Ishikawa (cell line): ENCODE data around the gene IGFN1.

Experiments used
- CEBPB ChIP-seq: IDR thresholded peaks from 2 replicates; pipeline ENCODE4 v1.6.1; 2012
- CREB1 ChIP-seq: IDR thresholded peaks from 2 replicates; pipeline ENCODE4 v1.6.1; 2012; ENCODE audit warnings: low read depth
- EGR1 ChIP-seq: IDR thresholded peaks from 2 replicates; pipeline ENCODE4 v1.6.1; 2012
- EP300 ChIP-seq: IDR thresholded peaks from 2 replicates; pipeline ENCODE4 v1.6.1; 2012; ENCODE audit warnings: borderline replicate concordance
- FOXM1 ChIP-seq: IDR thresholded peaks from 2 replicates; pipeline ENCODE4 v1.6.1; 2012; ENCODE audit warnings: low read depth, borderline replicate concordance
- NFIC ChIP-seq: IDR thresholded peaks from 2 replicates; pipeline ENCODE4 v1.6.1; 2012
- RAD21 ChIP-seq: IDR thresholded peaks from 2 replicates; pipeline ENCODE4 v1.6.1; 2012; ENCODE audit warnings: low read depth
- TAF1 ChIP-seq: IDR thresholded peaks from 2 replicates; pipeline ENCODE4 v1.6.1; 2012; ENCODE audit warnings: low read depth, mild to moderate bottlenecking
- TCF12 ChIP-seq: IDR thresholded peaks from 2 replicates; pipeline ENCODE4 v1.6.1; 2012; ENCODE audit warnings: low read depth
- TEAD4 ChIP-seq: IDR thresholded peaks from 2 replicates; pipeline ENCODE4 v1.6.1; 2012
- YY1 ChIP-seq: IDR thresholded peaks from 2 replicates; pipeline ENCODE4 v1.6.1; 2012; ENCODE audit warnings: low read depth
- ZBTB7A ChIP-seq: IDR thresholded peaks from 2 replicates; pipeline ENCODE4 v1.6.1; 2012; ENCODE audit warnings: low read depth
- TF ChIP-seq, protein P1 (sequence below): IDR thresholded peaks from 2 replicates; pipeline ENCODE4 v1.6.1; 2012; ENCODE audit warnings: low read depth, mild to moderate bottlenecking
- TF ChIP-seq, protein P2 (sequence below): IDR thresholded peaks from 2 replicates; pipeline ENCODE4 v1.6.1; 2012
- TF ChIP-seq, protein P3 (sequence below): IDR thresholded peaks from 2 replicates; pipeline ENCODE4 v1.6.1; 2012

Gene IGFN1

DNA sequence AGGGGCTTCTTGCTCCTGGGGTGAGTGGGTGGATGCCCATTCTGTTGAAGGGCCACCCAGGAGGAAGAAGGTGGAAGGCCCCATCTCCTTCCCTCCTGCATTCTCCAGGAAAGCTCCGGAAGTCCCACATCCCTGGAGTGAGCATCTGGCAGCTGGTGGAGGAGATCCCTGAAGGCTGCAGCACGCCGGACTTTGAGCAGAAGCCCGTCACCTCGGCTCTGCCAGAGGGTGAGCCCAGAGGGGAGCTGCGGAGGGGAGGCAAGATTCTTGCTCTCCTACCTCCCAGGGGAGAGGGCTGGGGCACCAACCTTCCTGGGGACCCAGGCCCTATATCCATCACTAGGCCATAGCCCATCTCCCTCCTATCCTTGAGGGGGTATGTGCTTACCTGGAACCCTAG lies 3.4 kb downstream of the IGFN1 start:
- no peak for TF ChIP-seq FOXM1
- TF ChIP-seq NFIC, result no peak
- TF ChIP-seq, protein P1, sequence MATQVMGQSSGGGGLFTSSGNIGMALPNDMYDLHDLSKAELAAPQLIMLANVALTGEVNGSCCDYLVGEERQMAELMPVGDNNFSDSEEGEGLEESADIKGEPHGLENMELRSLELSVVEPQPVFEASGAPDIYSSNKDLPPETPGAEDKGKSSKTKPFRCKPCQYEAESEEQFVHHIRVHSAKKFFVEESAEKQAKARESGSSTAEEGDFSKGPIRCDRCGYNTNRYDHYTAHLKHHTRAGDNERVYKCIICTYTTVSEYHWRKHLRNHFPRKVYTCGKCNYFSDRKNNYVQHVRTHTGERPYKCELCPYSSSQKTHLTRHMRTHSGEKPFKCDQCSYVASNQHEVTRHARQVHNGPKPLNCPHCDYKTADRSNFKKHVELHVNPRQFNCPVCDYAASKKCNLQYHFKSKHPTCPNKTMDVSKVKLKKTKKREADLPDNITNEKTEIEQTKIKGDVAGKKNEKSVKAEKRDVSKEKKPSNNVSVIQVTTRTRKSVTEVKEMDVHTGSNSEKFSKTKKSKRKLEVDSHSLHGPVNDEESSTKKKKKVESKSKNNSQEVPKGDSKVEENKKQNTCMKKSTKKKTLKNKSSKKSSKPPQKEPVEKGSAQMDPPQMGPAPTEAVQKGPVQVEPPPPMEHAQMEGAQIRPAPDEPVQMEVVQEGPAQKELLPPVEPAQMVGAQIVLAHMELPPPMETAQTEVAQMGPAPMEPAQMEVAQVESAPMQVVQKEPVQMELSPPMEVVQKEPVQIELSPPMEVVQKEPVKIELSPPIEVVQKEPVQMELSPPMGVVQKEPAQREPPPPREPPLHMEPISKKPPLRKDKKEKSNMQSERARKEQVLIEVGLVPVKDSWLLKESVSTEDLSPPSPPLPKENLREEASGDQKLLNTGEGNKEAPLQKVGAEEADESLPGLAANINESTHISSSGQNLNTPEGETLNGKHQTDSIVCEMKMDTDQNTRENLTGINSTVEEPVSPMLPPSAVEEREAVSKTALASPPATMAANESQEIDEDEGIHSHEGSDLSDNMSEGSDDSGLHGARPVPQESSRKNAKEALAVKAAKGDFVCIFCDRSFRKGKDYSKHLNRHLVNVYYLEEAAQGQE, result no peak
- TF ChIP-seq TEAD4, result no peak
- no peak for TF ChIP-seq EP300
- no peak for TF ChIP-seq YY1
- no peak for TF ChIP-seq CEBPB
- TF ChIP-seq EGR1, result no peak
- TF ChIP-seq, protein P2, sequence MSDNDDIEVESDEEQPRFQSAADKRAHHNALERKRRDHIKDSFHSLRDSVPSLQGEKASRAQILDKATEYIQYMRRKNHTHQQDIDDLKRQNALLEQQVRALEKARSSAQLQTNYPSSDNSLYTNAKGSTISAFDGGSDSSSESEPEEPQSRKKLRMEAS, result no peak
- no peak for TF ChIP-seq TAF1
- TF ChIP-seq CREB1, result no peak
- TF ChIP-seq, protein P3, sequence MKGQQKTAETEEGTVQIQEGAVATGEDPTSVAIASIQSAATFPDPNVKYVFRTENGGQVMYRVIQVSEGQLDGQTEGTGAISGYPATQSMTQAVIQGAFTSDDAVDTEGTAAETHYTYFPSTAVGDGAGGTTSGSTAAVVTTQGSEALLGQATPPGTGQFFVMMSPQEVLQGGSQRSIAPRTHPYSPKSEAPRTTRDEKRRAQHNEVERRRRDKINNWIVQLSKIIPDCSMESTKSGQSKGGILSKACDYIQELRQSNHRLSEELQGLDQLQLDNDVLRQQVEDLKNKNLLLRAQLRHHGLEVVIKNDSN, result no peak
- TF ChIP-seq TCF12, result no peak
- TF ChIP-seq RAD21, result no peak
- TF ChIP-seq ZBTB7A, result no peak

DNA sequence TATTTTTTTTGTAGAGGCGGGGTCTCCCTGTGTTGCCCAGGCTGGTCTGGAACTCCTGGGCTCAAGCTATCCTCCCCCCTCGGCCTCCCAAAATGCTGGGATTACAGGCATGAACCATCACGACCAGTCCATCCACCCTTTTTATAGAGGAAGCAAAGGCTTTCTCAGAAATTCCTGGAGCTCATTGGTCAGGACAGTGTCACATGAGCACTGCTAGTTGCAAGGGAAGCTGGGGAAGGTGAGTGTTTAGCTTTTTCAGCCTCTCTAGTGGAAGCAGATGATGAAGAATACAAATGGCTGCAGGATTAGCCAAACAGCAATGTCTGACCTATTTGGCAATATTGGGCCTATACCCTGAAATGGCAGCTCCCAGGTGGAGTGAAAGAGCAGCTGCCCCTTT lies 8.0 kb downstream of the IGFN1 start:
- TF ChIP-seq, protein P2, result no peak
- TF ChIP-seq, protein P3, result peak; percentile 74
- no peak for TF ChIP-seq RAD21
- no peak for TF ChIP-seq CEBPB

DNA sequence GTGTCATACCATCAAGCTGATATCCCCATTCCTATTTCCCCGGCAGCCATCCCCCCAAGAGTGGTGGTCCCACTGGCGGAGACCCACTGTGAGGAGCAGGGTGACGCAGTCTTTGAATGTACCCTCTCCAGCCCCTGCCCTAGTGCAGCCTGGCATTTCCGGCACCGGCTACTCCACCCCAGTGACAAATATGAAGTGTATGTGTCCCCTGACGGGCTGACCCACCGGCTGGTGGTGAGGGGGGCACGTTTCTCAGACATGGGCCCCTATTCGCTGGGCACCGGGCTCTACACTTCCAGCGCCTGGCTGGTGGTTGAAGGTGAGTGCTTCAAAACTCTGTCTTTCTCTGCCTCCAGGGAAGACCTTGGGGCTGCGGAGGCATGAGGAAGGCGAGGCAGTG lies 14.4 kb downstream of the IGFN1 start:
- TF ChIP-seq TCF12 (no peak), EGR1 (no peak), TEAD4 (no peak), FOXM1 (no peak)
- TF ChIP-seq, protein P2, result no peak
- TF ChIP-seq, protein P3, result no peak

DNA sequence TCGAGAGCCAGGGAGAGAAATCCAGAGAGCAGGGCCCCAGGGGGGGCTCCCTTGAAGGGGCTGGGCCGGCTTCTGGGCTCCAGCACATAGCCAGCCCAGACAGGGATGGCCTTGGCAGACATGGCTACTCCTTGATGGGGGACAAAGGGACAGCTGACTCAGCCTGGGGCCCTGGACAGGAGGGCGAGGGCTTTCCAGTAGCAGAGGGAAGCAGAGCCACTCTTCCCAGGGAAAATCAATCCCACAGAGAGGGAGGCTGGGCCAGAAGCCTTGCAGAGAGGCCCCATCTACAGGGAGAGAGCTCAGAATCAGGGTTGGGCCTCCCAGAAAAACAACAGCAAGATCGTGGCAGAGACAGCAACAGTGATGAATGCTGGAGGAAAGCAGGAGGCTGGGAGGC lies 15.6 kb downstream of the IGFN1 start:
- no peak for TF ChIP-seq CREB1
- no peak for TF ChIP-seq NFIC
- TF ChIP-seq EP300, result no peak
- TF ChIP-seq, protein P3, result no peak
- TF ChIP-seq EGR1, result no peak
- no peak for TF ChIP-seq FOXM1
- no peak for TF ChIP-seq TEAD4
- no peak for TF ChIP-seq TCF12
- TF ChIP-seq, protein P1, result no peak
- TF ChIP-seq RAD21, result no peak
- TF ChIP-seq, protein P2, result no peak
- no peak for TF ChIP-seq ZBTB7A
- no peak for TF ChIP-seq YY1
- TF ChIP-seq CEBPB, result no peak
- no peak for TF ChIP-seq TAF1

DNA sequence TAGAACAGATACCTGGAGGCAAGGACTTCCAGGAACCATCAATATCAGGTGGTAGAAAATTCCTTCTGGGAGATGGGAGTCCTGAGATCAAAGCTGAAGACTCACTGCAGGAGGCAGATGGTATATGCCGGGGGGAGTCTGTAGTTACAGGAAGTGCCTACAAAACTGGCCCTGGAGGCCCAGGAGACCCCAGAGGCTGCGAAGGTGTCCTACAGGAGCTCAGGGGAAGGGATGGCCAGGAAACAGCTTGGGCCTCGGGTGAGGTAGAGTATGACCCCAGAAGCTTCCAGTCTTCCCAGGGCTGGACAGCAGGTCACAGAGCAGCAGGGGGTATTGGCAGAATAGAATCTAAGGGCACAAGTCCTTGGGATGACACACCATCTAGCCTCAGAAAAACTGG lies 16.4 kb downstream of the IGFN1 start:
- TF ChIP-seq, protein P3, result no peak
- TF ChIP-seq ZBTB7A (no peak), EGR1 (no peak), CEBPB (no peak)
